IMR-90 (cell line): ENCODE results near the gene DGKZ.

ENCODE experiments used
- CTCF ChIP-seq: conservative IDR thresholded peaks from 2 replicates; pipeline ENCODE4 v1.5.1; 2012; ENCODE audit warnings: mild to moderate bottlenecking, low read depth, low read length, improper control_type of control experiment
- MAFK ChIP-seq: IDR thresholded peaks from 2 replicates; pipeline ENCODE4 v1.6.1; 2012; ENCODE audit warnings: low read depth, low read length, improper control_type of control experiment
- NFE2L2 ChIP-seq: fragments of 150-350 bp; IDR thresholded peaks from 2 replicates; pipeline ENCODE4 v1.6.1; 2016; ENCODE audit warnings: low read depth, mild to moderate bottlenecking, low read length
- USF2 ChIP-seq: fragments of 150-350 bp; IDR thresholded peaks from 2 replicates; pipeline ENCODE4 v1.6.1; 2017; ENCODE audit warnings: mild to moderate bottlenecking, antibody characterized with exemption, low read length, low read depth

GRCh38 chr11:46366661-46367161 is 19.4 kb downstream of the DGKZ start:
- TF ChIP-seq NFE2L2 (no peak), MAFK (no peak), USF2 (no peak), CTCF (no peak)
